ENCODE data around the gene SCLT1. TPM values are rescaled to one million over a fixed set of nuclear protein-coding genes. Genes with fewer than 3 reads are reported as not detected.

SCLT1 gene
- total and polyA plus RNA-seq, 2 of the 13 experiments (the other 11 are each of a cell fraction or from before 2014, with no cell fraction given) = 1.5 to 8.7 TPM

GRCh38 chr4:129093191-129093920, at the start of gene SCLT1 (continued):
- TF ChIP-seq TFAP4 (IDR thresholded peaks at IDR 0.05; ENCODE audit: borderline replicate concordance, low read depth) (peak; percentile 54; the same call in 1 of the 2 replicates), TBX3 (IDR thresholded peaks at IDR 0.05; ENCODE audit: borderline replicate concordance) (no peak), ZBTB1 (CRISPR knock-in tag; IDR thresholded peaks at IDR 0.05; ENCODE audit: borderline replicate concordance) (no peak), ZNF607 (CRISPR knock-in tag; IDR thresholded peaks at IDR 0.05; ENCODE audit: borderline replicate concordance) (no peak), XRCC5 (optimal IDR thresholded peaks at IDR 0.05; ENCODE audit: low read length) (peak; percentile 70), SIX1 (CRISPR knock-in tag; IDR thresholded peaks at IDR 0.05; ENCODE audit: borderline replicate concordance) (no peak), KDM1A (CRISPR knock-in tag; IDR thresholded peaks at IDR 0.05) (no peak), ZNF354B (CRISPR knock-in tag; IDR thresholded peaks at IDR 0.05) (peak; percentile 85; the same call in 1 of the 2 replicates), MIER2 (CRISPR knock-in tag; IDR thresholded peaks at IDR 0.05) (no peak), ZHX2 (IDR thresholded peaks at IDR 0.05; ENCODE audit: low read depth) (peak; percentile 95), ZHX2 (CRISPR knock-in tag; IDR thresholded peaks at IDR 0.05; ENCODE audit: borderline replicate concordance) (no peak), ZNF20 (CRISPR knock-in tag; IDR thresholded peaks at IDR 0.05) (no peak), MYPOP (CRISPR knock-in tag; IDR thresholded peaks at IDR 0.05) (peak; percentile 53), SMARCE1 (IDR thresholded peaks at IDR 0.05; ENCODE audit: borderline replicate concordance) (no peak), ZBTB14 (CRISPR knock-in tag; IDR thresholded peaks at IDR 0.05) (no peak), TBP (CRISPR knock-in tag; IDR thresholded peaks at IDR 0.05) (no peak; the same call in 1 of the 2 replicates), ZNF570 (CRISPR knock-in tag; IDR thresholded peaks at IDR 0.05; ENCODE audit: borderline replicate concordance) (no peak), PATZ1 (CRISPR knock-in tag; IDR thresholded peaks at IDR 0.05) (peak; percentile 36), ZNF274 (CRISPR knock-in tag; IDR thresholded peaks at IDR 0.05) (peak; percentile 37; the same call in 1 of the 2 replicates)

Data from HepG2 (cell line).